PFSK-1 (cell line): Measurements from ENCODE around the gene NAPA.

Source experiments
- POLR2AphosphoS5 ChIP-seq: IDR thresholded peaks from 2 replicates; pipeline ENCODE4 v1.6.1; 2012; ENCODE audit warnings: low read depth, mild to moderate bottlenecking, control low read depth, low read length, moderate library complexity
- SIN3A ChIP-seq: IDR thresholded peaks from 2 replicates; pipeline ENCODE4 v1.6.1; 2012; ENCODE audit warnings: mild to moderate bottlenecking, low read length, moderate library complexity, borderline replicate concordance; ENCODE audit not compliant: insufficient read depth
- TAF1 ChIP-seq: IDR thresholded peaks from 2 replicates; pipeline ENCODE4 v1.6.1; 2012; ENCODE audit warnings: low read length, control low read depth, borderline replicate concordance; ENCODE audit not compliant: insufficient read depth

DNA sequence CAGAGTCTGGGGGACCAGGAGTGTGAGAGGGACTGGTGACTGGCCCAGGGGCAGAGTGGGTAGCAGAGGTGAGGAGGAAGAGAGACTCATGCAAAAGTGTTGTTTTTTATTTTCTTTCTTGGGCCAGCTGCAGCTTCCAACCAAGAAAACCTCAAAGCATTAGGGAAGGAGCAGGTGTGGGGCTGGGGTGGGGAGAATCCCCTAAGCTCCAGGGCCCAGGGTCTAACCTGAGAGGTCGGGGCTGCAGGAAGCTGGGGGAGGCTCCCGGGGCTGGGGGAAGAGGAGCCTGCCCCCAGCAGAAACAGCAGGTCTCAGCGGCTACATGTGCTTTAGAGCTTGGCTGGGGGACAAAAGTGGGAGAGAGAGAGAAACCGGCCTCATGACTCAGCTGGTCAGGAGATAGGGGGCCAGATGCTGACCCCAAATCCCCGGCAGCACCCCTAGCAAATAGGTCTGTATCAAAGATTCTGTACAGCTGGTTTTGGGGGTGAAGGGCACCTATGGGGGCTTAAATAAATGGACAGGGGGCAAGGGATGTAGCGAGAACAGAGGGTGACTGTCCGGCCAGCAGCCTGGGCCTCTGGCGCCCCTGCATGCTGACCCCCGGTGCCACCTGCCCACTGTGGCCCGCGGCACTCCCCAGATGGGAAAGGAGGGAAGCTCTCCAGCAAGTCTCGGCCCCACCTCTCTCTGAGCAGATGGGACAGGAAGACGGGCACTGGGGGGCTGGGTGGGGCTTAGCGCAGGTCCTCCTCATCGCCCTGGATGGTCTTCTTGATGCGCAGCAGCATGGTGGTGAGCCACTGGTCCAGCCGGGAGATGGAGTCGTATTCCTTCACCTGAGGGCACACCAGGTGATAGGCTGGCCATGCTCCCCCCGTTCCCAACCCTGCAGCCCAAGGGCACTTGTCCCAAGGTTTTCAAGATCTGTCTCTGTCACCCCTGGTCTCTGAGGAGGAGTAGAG, 27.0 kb downstream of the NAPA start:
- TF ChIP-seq POLR2AphosphoS5 (no peak), SIN3A (no peak), TAF1 (no peak)
